ENCODE results near the gene KBTBD2. TPM values are rescaled to one million over a fixed set of nuclear protein-coding genes. Genes with fewer than 3 reads are reported as not detected.
"Not testable (repeated sequence)": the region's sequence is repeated elsewhere in the genome, so short reads cannot be mapped to it uniquely, and the experiment has no call there.

The KBTBD2 gene
- total and polyA plus RNA-seq, 2 experiments from 2014 or later = 19.1 to 33.1 TPM

GRCh38 chr7:32855837-32856775 lies 35.5 kb downstream of the KBTBD2 start:
- 45% methylated on average over 8 to 9 of the region's 9 CpGs for WGBS, 2 experiments (ENCODE audit: low coverage in 1 of 2, low lambda C conversion rate in 2 of 2, missing lambda C conversion rate in 2 of 2)
- H3F3A ChIP-seq (ENCODE audit: insufficient read depth); H3K9me2 ChIP-seq (ENCODE audit: insufficient read depth); H3K79me2 ChIP-seq (ENCODE audit: insufficient read depth); H3K9me3 ChIP-seq (ENCODE audit: low read depth); in situ Hi-C loops (cut with MboI); H3K9ac ChIP-seq; H3K27ac ChIP-seq; H3K36me3 ChIP-seq (ENCODE audit: low read depth); H3K4me2 ChIP-seq (ENCODE audit: unreplicated experiment); H3K4me1 ChIP-seq (ENCODE audit: insufficient read depth); H3K4me3 ChIP-seq; H4K20me1 ChIP-seq (ENCODE audit: insufficient read depth); H2AFZ ChIP-seq; H3K27me3 ChIP-seq (replicated peaks; ENCODE audit: insufficient read depth); DNase-seq: not testable (repeated sequence)

- H3K27ac ChIP-seq; H3K9ac ChIP-seq; in situ Hi-C loops (cut with MboI); H3K4me2 ChIP-seq (ENCODE audit: unreplicated experiment); H4K20me1 ChIP-seq (ENCODE audit: insufficient read depth); H3F3A ChIP-seq (ENCODE audit: insufficient read depth); H3K36me3 ChIP-seq (ENCODE audit: low read depth); H3K79me2 ChIP-seq (ENCODE audit: insufficient read depth); H2AFZ ChIP-seq; DNase-seq; H3K4me1 ChIP-seq (ENCODE audit: insufficient read depth); H3K9me2 ChIP-seq (ENCODE audit: insufficient read depth); H3K27me3 ChIP-seq (replicated peaks; ENCODE audit: insufficient read depth); H3K4me3 ChIP-seq; H3K9me3 ChIP-seq (ENCODE audit: low read depth): not testable (repeated sequence)
- WGBS, 2 experiments (ENCODE audit: low coverage in 1 of 2, low lambda C conversion rate in 2 of 2, missing lambda C conversion rate in 2 of 2) = 55 to 62% methylated on average over 3 of the region's 3 CpGs
These were observed 40.9 kb downstream of the KBTBD2 start for GRCh38 chr7:32850654-32851053.

GRCh38 chr7:32848655-32849054 lies 42.9 kb downstream of the KBTBD2 start:
- H3K27me3 ChIP-seq (replicated peaks; ENCODE audit: insufficient read depth); H3K36me3 ChIP-seq (ENCODE audit: low read depth); H2AFZ ChIP-seq; H3K9ac ChIP-seq; H3F3A ChIP-seq (ENCODE audit: insufficient read depth); DNase-seq; H3K4me2 ChIP-seq (ENCODE audit: unreplicated experiment); in situ Hi-C loops (cut with MboI); H3K9me2 ChIP-seq (ENCODE audit: insufficient read depth); H3K79me2 ChIP-seq (ENCODE audit: insufficient read depth); H3K4me3 ChIP-seq; H4K20me1 ChIP-seq (ENCODE audit: insufficient read depth); H3K9me3 ChIP-seq (ENCODE audit: low read depth); H3K4me1 ChIP-seq (ENCODE audit: insufficient read depth); H3K27ac ChIP-seq: not testable (repeated sequence)
- 77 to 84% methylated on average over 2 of the region's 2 CpGs for WGBS, 2 experiments (ENCODE audit: low coverage in 1 of 2, low lambda C conversion rate in 2 of 2, missing lambda C conversion rate in 2 of 2)

GRCh38 chr7:32846630-32847225 lies 44.8 kb downstream of the KBTBD2 start:
- peak overlapping the region; percentile 34; the same call in 1 of the 2 replicates for H3K4me3 ChIP-seq
- no peaks in the 10 kb centered on the region for H3K27me3 ChIP-seq (replicated peaks; ENCODE audit: insufficient read depth)
- DNase-seq = peak; percentile 75
- no peak for TF ChIP-seq EZH2 (IDR thresholded peaks at IDR 0.05; ENCODE audit: insufficient read depth, poor library complexity, severe bottlenecking)
- TF ChIP-seq EZH2phosphoT487 (IDR thresholded peaks at IDR 0.05; ENCODE audit: insufficient read depth, low read depth) = no peak
- H3K79me2 ChIP-seq (ENCODE audit: insufficient read depth) = no peaks in the 10 kb centered on the region
- H4K20me1 ChIP-seq (ENCODE audit: insufficient read depth) = no peaks in the 10 kb centered on the region
- H3K9me3 ChIP-seq (ENCODE audit: low read depth) = no peaks in the 10 kb centered on the region
- no peaks in the 10 kb centered on the region for H3K4me1 ChIP-seq (ENCODE audit: insufficient read depth)
- no peaks in the 10 kb centered on the region for H3K36me3 ChIP-seq (ENCODE audit: low read depth)
- no peaks in the 10 kb centered on the region for H3F3A ChIP-seq (ENCODE audit: insufficient read depth)
- no peak overlapping the region for H3K9ac ChIP-seq
- in situ Hi-C loops (cut with MboI) = no loop called here
- no peak overlapping the region for H3K27ac ChIP-seq
- H3K9me2 ChIP-seq (ENCODE audit: insufficient read depth) = no peaks in the 10 kb centered on the region
- peak overlapping the region; percentile 75 for H2AFZ ChIP-seq
- H3K4me2 ChIP-seq (ENCODE audit: unreplicated experiment) = peak overlapping the region; percentile 29
- WGBS, 2 experiments (ENCODE audit: low coverage in 1 of 2, low lambda C conversion rate in 2 of 2, missing lambda C conversion rate in 2 of 2) = 17 to 20% methylated on average over 9 of the region's 9 CpGs

GRCh38 chr7:32844748-32845147 lies 46.8 kb downstream of the KBTBD2 start:
- DNase-seq; H3K4me1 ChIP-seq (ENCODE audit: insufficient read depth); H3K79me2 ChIP-seq (ENCODE audit: insufficient read depth); H3K36me3 ChIP-seq (ENCODE audit: low read depth); H3K9me3 ChIP-seq (ENCODE audit: low read depth); H3K9me2 ChIP-seq (ENCODE audit: insufficient read depth); H3K4me3 ChIP-seq; H2AFZ ChIP-seq; H3F3A ChIP-seq (ENCODE audit: insufficient read depth); H4K20me1 ChIP-seq (ENCODE audit: insufficient read depth); H3K4me2 ChIP-seq (ENCODE audit: unreplicated experiment); in situ Hi-C loops (cut with MboI); H3K27me3 ChIP-seq (replicated peaks; ENCODE audit: insufficient read depth); H3K9ac ChIP-seq; H3K27ac ChIP-seq: not testable (repeated sequence)
- WGBS, 2 experiments (ENCODE audit: low coverage in 1 of 2, low lambda C conversion rate in 2 of 2, missing lambda C conversion rate in 2 of 2) = 77 to 78% methylated on average over 6 of the region's 6 CpGs

- H3K27me3 ChIP-seq (replicated peaks; ENCODE audit: insufficient read depth); H3K79me2 ChIP-seq (ENCODE audit: insufficient read depth); H3K27ac ChIP-seq; H2AFZ ChIP-seq; H3K36me3 ChIP-seq (ENCODE audit: low read depth); H3K9me2 ChIP-seq (ENCODE audit: insufficient read depth); H3F3A ChIP-seq (ENCODE audit: insufficient read depth); DNase-seq; H3K4me1 ChIP-seq (ENCODE audit: insufficient read depth); H3K4me2 ChIP-seq (ENCODE audit: unreplicated experiment); H3K4me3 ChIP-seq; in situ Hi-C loops (cut with MboI); H3K9me3 ChIP-seq (ENCODE audit: low read depth); H4K20me1 ChIP-seq (ENCODE audit: insufficient read depth); H3K9ac ChIP-seq: not testable (repeated sequence)
- WGBS, 2 experiments (ENCODE audit: low coverage in 1 of 2, low lambda C conversion rate in 2 of 2, missing lambda C conversion rate in 2 of 2) = 81 to 85% methylated on average over 3 of the region's 3 CpGs
These were observed 47.8 kb downstream of the KBTBD2 start for GRCh38 chr7:32843763-32844162.

- H3K9me2 ChIP-seq (ENCODE audit: insufficient read depth); H4K20me1 ChIP-seq (ENCODE audit: insufficient read depth); H3K4me2 ChIP-seq (ENCODE audit: unreplicated experiment); H2AFZ ChIP-seq; H3K79me2 ChIP-seq (ENCODE audit: insufficient read depth); DNase-seq; H3F3A ChIP-seq (ENCODE audit: insufficient read depth); H3K36me3 ChIP-seq (ENCODE audit: low read depth); H3K4me1 ChIP-seq (ENCODE audit: insufficient read depth); H3K9me3 ChIP-seq (ENCODE audit: low read depth); H3K4me3 ChIP-seq; in situ Hi-C loops (cut with MboI); H3K27me3 ChIP-seq (replicated peaks; ENCODE audit: insufficient read depth); H3K9ac ChIP-seq; H3K27ac ChIP-seq: not testable (repeated sequence)
- WGBS, 2 experiments (ENCODE audit: low coverage in 1 of 2, low lambda C conversion rate in 2 of 2, missing lambda C conversion rate in 2 of 2) = 83 to 86% methylated on average over 8 of the region's 8 CpGs
These were observed 51.7 kb downstream of the KBTBD2 start for GRCh38 chr7:32839846-32840245.
